GM10847 (cell line): ENCODE results near the gene ERBB2.

ENCODE experiments used
- POLR2A ChIP-seq: IDR thresholded peaks from 2 replicates; pipeline ENCODE4 v1.6.1; 2011; ENCODE audit not compliant: insufficient read length; ENCODE audit errors: extremely low read depth

ERBB2 gene

DNA sequence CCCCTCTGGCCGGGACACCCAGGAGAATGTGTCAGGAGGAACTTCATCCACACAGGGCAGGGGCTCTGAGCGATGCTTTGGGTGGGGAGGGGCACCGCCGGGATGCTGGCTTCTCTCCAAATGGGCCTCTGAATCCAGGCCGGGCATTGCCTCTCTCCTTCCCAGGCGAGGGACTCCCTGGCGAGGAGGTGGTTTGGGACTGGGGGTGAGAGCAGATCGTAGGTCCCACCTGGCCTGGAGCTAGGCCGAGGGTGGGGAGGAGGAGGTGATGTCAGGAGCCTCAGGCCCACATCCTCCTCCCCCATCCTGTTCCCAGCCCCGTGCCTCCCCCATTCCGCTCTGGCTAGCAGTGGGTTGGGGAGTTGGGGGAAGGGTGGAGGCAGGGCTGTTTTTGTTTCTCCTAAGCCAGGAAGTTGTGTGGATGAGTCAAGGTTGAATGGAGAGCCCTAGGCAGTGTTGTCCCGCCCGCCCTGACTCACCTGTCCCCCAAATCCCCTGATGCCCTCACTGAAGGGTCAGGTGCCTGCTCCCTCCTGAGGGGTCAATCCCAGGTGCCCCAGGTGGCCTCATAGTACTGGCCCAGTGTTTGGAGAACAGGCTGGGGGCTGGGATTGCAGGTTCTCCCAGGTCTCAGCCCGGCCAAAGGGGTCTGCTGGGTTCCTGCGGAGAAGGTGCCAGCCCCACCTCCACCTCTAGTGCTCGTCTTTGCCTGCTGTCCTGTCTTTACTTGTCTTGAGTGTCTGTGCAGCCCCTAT is 40.7 kb downstream of the ERBB2 start:
- no peak for TF ChIP-seq POLR2A

DNA sequence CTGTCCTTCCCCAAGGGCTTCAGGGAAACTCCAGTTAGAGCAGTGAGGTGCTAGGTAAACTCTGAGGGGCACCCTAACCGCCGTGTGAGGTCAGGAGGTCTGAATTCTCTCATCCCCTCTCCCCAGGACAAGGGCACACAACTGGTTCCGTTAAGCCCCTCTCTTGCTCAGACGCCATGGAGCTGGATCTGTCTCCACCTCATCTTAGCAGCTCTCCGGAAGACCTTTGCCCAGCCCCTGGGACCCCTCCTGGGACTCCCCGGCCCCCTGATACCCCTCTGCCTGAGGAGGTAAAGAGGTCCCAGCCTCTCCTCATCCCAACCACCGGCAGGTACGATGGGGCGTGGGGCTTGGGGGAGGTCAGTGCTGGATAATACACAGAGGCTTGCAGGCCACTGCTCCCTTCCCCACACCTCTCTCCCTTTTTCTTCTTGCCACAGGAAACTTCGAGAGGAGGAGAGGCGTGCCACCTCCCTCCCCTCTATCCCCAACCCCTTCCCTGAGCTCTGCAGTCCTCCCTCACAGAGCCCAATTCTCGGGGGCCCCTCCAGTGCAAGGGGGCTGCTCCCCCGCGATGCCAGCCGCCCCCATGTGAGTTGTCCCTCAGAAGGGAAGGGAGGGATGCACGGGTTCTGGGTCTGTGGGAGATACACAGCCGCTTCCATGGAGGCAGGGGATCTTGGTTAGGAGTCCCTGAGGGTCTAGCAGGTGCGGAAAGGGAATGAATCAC is 42.4 kb downstream of the ERBB2 start:
- no peak for TF ChIP-seq POLR2A

DNA sequence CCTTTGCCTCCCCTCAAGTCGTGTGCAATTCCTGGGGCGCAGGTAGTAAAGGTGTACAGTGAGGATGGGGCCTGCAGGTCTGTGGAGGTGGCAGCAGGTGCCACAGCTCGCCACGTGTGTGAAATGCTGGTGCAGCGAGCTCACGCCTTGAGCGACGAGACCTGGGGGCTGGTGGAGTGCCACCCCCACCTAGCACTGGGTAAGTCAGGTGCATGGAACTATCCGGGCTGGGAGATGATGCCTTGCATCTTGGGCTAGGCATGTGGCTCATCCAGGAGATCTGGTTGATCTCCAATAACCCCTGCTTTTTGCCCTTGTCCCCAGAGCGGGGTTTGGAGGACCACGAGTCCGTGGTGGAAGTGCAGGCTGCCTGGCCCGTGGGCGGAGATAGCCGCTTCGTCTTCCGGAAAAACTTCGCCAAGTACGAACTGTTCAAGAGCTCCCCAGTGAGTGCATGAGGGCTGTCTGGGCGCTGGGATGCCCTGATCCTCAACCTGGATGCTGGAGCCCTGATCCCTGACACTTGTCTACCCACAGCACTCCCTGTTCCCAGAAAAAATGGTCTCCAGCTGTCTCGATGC is 43.1 kb downstream of the ERBB2 start:
- TF ChIP-seq POLR2A = no peak

DNA sequence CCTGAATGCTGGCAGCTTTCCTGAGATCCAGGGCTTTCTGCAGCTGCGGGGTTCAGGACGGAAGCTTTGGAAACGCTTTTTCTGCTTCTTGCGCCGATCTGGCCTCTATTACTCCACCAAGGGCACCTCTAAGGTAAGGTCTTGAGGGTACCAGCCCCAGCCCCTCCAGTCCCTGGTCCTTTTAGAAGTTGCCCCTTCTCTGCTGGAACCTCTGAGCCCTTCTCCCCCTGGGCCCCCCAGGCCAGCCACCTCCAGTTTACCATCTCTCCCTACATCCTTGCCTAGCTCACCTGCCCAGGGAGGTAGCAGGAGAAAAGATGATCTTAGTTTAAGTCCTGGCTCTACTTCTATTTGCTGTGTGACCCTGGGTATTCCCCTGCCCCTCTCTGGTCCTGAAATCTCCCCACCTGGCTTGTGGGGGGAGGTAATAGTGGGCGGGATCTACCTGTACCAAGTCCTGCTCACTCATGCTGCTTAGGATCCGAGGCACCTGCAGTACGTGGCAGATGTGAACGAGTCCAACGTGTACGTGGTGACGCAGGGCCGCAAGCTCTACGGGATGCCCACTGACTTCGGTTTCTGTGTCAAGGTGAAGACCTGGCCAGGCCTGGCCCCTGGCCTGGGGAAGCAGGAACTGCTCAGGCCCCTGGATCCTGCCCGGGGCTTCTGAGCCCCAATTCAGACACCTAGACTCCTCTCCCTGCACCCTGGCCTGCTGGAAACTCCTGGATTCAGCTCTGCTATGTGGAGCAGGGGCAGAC is 44.4 kb downstream of the ERBB2 start:
- TF ChIP-seq POLR2A = no peak

DNA sequence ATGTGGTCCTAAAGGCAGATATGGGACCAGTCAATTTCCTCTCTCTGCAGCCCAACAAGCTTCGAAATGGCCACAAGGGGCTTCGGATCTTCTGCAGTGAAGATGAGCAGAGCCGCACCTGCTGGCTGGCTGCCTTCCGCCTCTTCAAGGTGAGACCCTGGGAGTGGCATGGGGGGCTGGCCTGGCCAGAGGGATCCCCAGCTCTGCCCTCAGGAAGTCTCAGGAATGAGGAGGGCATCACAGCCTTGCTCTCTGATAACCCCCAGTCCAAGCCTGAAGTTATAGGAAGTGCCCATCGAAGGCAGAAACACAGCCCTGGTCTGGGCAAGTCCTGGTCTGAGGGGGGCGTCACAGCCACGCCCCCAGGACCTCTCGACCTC is 45.0 kb downstream of the ERBB2 start:
- no peak for TF ChIP-seq POLR2A

DNA sequence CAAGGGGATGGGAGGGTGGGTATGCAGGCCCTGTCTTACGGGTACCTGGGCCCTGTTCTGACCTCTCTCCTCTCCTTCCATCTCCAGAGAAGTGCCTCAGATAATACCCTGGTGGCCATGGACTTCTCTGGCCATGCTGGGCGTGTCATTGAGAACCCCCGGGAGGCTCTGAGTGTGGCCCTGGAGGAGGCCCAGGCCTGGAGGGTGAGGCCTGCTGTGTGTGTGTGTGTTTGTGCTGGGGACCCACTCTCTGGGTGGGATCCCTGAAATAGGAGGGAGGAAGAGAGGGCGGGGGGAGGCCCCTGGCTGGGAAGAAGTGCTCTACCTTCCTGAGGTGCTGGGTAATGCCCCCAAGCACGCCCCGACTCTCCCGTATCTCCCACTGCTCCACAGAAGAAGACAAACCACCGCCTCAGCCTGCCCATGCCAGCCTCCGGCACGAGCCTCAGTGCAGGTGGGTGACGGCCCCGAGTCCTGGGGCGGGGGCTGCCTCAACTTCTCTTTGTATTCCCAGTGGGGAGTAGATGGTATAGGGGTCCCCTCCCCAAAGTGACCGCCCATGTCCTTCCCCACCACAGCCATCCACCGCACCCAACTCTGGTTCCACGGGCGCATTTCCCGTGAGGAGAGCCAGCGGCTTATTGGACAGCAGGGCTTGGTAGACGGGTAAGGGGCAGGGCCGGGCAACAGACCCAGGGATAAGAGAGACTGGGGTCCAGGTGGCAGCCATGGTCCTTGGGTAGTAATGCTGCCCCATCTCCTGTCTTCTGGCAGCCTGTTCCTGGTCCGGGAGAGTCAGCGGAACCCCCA is 45.7 kb downstream of the ERBB2 start:
- TF ChIP-seq POLR2A = no peak

DNA sequence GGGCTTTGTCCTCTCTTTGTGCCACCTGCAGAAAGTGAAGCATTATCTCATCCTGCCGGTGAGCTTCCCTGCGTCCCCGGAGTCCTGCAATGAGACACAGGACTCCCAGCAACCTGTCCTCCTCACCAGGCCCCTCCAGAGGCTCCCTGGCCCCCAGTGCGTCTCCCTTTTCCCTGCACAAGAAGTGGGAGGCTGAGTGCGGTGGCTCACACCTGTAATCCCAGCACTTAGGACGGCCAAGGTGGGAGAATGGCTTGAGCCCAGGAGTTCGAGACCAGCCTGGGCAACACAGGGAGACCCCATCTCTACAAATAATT is 46.2 kb downstream of the ERBB2 start:
- no peak for TF ChIP-seq POLR2A

DNA sequence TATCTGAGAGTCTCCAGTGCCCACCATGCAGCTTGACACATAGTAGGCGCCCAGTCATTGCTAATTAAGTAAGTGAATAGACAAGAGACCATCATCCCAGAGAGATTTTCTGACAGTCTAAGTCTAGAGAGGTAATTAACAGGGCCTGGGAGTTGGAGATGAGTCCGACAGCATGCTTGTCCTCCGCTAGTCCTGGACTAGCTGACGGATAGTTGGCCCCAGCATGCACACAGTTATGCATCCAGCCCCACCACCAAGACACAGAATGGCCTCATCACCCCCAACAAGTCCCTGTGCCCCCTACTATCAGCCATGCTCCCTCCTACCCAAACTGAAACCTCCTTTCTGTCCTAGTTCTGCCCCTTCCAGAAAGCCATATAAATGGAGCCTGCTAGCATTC is 47.9 kb downstream of the ERBB2 start:
- no peak for TF ChIP-seq POLR2A

DNA sequence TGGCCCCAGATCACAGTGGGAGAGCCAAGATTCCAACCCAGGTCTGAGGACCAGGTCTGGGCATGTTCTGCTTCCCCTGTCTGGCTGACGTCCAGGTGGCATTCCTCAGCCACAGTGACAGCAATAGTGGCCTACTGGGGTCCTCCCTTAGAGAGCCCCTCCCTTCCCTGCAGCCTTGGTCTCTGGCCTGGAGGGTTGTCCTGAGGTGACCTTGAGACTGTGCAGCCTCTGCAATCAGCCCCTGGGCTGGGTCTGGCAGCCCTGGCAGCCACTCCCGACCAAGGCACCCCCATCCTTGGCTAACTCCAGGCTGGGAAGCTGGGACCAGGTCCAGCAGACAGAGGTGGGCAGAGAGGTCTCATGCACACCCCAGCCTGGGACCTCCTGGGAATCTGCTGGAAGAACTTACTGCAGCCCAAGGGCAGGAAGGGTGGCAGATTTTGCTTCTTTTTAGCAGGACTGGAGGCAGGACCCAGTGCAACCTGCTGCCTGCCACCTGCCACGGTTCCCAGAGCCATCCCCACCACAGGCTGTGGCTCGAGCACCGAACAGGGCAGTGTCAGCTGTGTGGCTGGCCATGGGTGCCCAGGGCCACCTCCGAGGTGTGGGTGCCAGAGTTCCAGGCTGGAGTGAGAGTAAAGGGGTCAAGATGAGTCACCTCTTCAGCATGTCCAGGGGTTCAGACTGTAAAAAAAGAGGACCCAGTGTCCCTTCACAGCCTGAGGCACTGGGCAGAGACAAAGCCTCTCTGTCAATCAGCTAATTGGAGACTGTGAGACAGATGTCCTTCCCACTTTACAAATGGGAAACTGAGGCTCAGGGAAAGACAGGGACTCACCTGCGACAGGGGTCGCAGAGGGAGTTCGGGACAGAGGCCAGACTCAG is 50.5 kb downstream of the ERBB2 start:
- TF ChIP-seq POLR2A = no peak

DNA sequence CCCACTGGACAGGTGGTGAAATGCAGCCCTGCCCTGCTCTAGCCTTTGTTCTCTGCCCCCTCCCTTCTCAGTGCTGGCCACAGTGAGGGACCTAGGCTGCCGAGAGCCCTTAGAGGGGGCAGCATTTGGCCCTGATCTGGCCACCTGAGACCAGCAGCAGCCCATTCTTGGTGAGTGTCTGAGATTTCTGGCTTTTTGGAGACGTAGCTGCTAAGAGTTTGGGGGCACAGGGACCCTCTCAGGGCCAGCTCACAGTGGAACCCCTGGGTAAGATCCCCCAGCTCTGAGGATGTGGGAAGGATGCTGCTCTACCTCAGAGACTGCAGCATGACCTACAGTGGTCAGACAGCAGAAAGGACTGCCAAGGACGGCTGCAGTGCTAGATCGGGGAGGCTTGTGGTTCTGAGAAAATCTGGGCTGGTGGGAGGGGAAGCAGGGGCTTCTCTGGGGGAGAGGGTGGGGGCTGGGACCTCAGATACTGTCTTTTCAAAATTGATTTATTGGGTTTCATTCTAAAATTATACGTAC is 51.2 kb downstream of the ERBB2 start:
- no peak for TF ChIP-seq POLR2A

DNA sequence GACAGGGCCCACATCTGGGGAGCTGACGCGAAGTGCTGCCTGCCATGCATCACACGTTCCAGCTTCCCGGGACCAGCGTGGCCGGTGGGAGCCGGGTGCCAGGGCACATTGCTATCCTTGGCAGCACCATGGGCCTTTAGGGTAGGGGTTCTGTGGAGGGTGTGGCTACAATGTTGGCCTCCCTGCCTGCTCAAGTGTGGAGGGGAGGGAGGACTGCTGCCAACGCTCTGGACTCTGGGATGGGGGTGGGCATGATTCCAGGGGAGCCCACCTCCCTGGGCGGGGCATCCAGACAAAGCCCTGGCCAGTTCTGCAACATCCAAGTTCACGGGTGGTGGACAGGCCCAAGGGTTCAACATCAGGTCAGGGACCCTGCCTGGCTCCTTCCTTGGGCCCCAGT is 51.8 kb downstream of the ERBB2 start:
- no peak for TF ChIP-seq POLR2A

DNA sequence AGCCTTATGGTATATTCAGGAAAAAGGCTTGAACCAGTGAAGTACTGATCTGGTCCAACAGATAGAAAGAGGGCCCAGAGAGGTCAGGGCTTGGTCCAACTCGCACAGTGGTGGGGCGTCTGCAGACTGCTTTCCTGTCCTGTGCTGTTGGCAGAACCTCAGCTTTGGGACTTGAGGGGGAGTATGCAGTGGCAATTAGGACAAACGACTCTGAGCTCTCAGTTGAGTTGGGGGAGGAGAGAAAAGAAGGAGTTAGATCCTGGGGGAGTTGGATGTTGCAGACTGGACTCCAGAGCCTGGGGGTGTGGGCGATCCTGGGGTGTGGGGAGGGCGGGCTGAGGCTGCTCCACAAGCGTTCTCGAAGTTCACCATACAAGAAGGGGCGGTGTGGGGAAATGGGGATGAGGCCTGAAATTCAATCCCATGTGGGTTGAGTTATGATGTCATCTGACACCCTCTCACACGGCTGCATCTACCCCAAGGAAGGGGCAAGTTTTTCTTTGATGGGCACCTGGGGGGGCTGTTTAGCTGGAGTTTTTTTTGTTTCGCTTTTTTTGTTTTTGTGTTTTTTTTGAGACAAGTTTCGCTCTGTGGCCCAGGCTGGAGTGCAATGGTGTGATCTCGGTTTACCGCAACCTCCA is 52.5 kb downstream of the ERBB2 start:
- TF ChIP-seq POLR2A = no peak

DNA sequence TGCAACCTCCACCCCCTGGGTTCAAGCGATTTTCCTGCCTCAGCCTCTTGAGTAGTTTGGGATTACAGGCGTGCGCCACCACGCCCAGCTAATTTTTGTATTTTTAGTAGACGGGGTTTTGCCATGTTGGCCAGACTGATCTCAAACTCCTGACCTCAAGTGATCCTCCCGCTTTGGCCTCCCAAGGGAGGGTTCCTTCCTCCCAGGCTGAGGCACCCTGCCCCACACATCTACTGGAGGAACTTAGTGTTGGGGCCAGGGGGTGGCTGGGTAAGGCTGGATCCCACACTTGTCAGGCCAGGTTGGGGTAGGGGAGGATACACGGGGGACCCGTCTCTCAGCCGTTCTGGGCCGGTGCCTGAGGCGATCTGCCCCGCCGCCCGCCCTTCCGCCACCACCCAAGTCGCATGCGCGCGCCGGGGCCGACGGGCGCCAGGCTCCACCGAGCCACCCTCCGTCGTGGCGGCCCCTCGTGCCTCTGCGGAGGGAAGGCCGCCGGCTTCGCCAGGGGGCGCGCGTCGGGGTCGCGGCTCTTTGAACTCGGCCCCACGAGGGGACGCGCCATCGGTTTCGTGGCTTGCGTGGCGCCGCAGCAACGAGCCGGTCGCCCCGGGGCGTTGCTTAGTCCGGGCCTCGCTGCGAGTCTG is 53.8 kb downstream of the ERBB2 start:
- no peak for TF ChIP-seq POLR2A
